K562 (cell line): ENCODE data around the gene IRX3. TPM values are rescaled to one million over a fixed set of nuclear protein-coding genes. Genes with fewer than 3 reads are reported as not detected.

Source experiments
- ATAC-seq: fragments of 200-7000 bp; cut with Tn5 transposase; 3 replicates; pipeline ENCODE4 v1.9.1; 2020; ENCODE audit warnings: moderate library complexity
- BruUV-seq: library from RNA; stranded (reverse); fragments of 400-500 nt; replicated peaks from 2 replicates; lab custom pipeline; 2021; lab: Mats Ljungman, UMichigan
- CTCF ChIA-PET: fragments of 300-600 bp; formaldehyde crosslinking; extraction: SDS; loops from one replicate; lab custom pipeline; 2021; ENCODE audit warnings: low intra/inter-chr PET ratio; lab: Yijun Ruan, JAX
- POLR2A ChIA-PET: fragments of 300-600, 350-650 bp; sonication (Branson Sonifier 250); formaldehyde crosslinking; extraction: SDS; loops from one replicate; lab custom pipeline; 2021; ENCODE audit warnings: antibody characterized with exemption, inconsistent platforms; lab: Yijun Ruan, JAX
- DNase-seq, 4 experiments: peaks; one replicate each; pipeline versions ENCODE4 v3.0.0 to v3.0.0-alpha.2; 2011 to 2018; ENCODE audit warnings: low spot score in 3 of 4, mixed read lengths in 3 of 4; ENCODE audit errors: extremely low read depth in 1 of 4
- FAIRE-seq: peaks from 2 replicates; lab custom pipeline; 2011; peaks lifted over from hg19 to GRCh38; lab: Jason Lieb, UNC
- H2AFZ ChIP-seq: 2 replicates; pipeline ENCODE4 v1.6.0; 2011; ENCODE audit warnings: low read depth, low read length, control low read depth, inconsistent platforms
- H3K27ac ChIP-seq: fragments of 200-600 bp; 3 replicates; pipeline ENCODE4 v1.8.0; 2011; ENCODE audit warnings: low read depth, mild to moderate bottlenecking, control low read depth, inconsistent platforms, low read length, moderate library complexity, mixed read lengths; ENCODE audit errors: extremely low read depth
- H3K27me3 ChIP-seq, 2 experiments: fragments of 300-600 bp in 1 of 2; 2 replicates in 1 of 2; 3 replicates in 1 of 2; pipeline versions ENCODE4 v1.6.0 to v1.8.0; 2011; ENCODE audit warnings: inconsistent platforms in 2 of 2, low read length in 2 of 2, mild to moderate bottlenecking in 1 of 2, mixed read lengths in 1 of 2, moderate library complexity in 1 of 2; ENCODE audit not compliant: control insufficient read depth in 2 of 2, insufficient read depth in 2 of 2
- H3K36me3 ChIP-seq: fragments of 300-600 bp; 3 replicates; pipeline ENCODE4 v1.8.0; 2011; ENCODE audit warnings: mild to moderate bottlenecking, low read length, inconsistent platforms; ENCODE audit not compliant: control insufficient read depth, insufficient read depth
- H3K4me1 ChIP-seq, 2 experiments: fragments of 200-600 bp in 1 of 2; replicated peaks in 1 of 2; 2 replicates in 1 of 2; 3 replicates in 1 of 2; pipeline versions ENCODE4 v1.5.1 to v1.8.0; 2011; ENCODE audit warnings: inconsistent platforms in 2 of 2, low read length in 2 of 2, mild to moderate bottlenecking in 1 of 2, mixed read lengths in 1 of 2, moderate library complexity in 1 of 2; ENCODE audit not compliant: control insufficient read depth in 2 of 2, insufficient read depth in 2 of 2
- H3K4me2 ChIP-seq: 2 replicates; pipeline ENCODE4 v1.6.1; 2011; ENCODE audit warnings: low read length, control low read depth, inconsistent platforms, mixed read lengths; ENCODE audit not compliant: insufficient read depth
- H3K4me3 ChIP-seq: fragments of 200-600 bp; sonication (generic), shearing (Covaris generic); 2 replicates; pipeline ENCODE4 v1.5.1; 2016; ENCODE audit warnings: control low read depth, inconsistent platforms
- H3K79me2 ChIP-seq: fragments of 200-600 bp; 3 replicates; pipeline ENCODE4 v1.8.0; 2011; ENCODE audit warnings: low read length, inconsistent platforms; ENCODE audit not compliant: control insufficient read depth, insufficient read depth
- H3K9ac ChIP-seq, 2 experiments: 2 replicates each; pipeline versions ENCODE4 v1.6.0 to v1.6.1; 2011; ENCODE audit warnings: low read depth in 2 of 2, low read length in 2 of 2, control low read depth in 1 of 2, inconsistent platforms in 1 of 2, mild to moderate bottlenecking in 1 of 2, mixed read lengths in 1 of 2; ENCODE audit not compliant: insufficient read depth in 1 of 2
- H3K9me1 ChIP-seq: one replicate; pipeline ENCODE4 v1.6.0; 2011; ENCODE audit warnings: inconsistent platforms, mild to moderate bottlenecking, low read length, moderate library complexity; ENCODE audit not compliant: control insufficient read depth, insufficient read depth
- H3K9me3 ChIP-seq: replicated peaks from 2 replicates; pipeline ENCODE4 v1.5.1; 2011; ENCODE audit warnings: low read depth, low read length, inconsistent platforms; ENCODE audit not compliant: control insufficient read depth, insufficient read depth
- H4K20me1 ChIP-seq: replicated peaks from 2 replicates; pipeline ENCODE4 v1.6.1; 2011; ENCODE audit warnings: low read length, inconsistent platforms, mixed read lengths; ENCODE audit not compliant: control insufficient read depth, insufficient read depth
- BCOR ChIP-seq: fragments of 450-650 bp; IDR thresholded peaks from 2 replicates; pipeline ENCODE4 v1.6.1; 2016
- BRCA1 ChIP-seq, 2 experiments: fragments of 450-650 bp in 1 of 2; sonication (generic) in 1 of 2; formaldehyde crosslinking in 1 of 2; IDR thresholded peaks; 2 replicates each; pipeline versions ENCODE4 v1.5.0 to v1.6.1; 2017 to 2020; ENCODE audit warnings: mild to moderate bottlenecking in 1 of 2, missing genetic modification reagents in 1 of 2
- CEBPG ChIP-seq, 3 experiments: fragments of 200-800 bp in 1 of 3; sonication (Bioruptor generic) in 1 of 3; sonication (generic) in 1 of 3; formaldehyde crosslinking in 1 of 3; IDR thresholded peaks in 2 of 3; conservative IDR thresholded peaks in 1 of 3; 2 replicates each; pipeline versions ENCODE4 v1.6.1 to v1.8.0; 2016 to 2022; ENCODE audit warnings: missing compliant biosample characterization in 2 of 3, missing genetic modification characterization in 2 of 3, mild to moderate bottlenecking in 1 of 3, missing genetic modification reagents in 1 of 3
- ELF1 ChIP-seq: fragments of 200-800 bp; sonication (Bioruptor generic); IDR thresholded peaks from 2 replicates; pipeline ENCODE4 v1.6.1; 2016; ENCODE audit warnings: missing genetic modification characterization, missing compliant biosample characterization
- MED1 ChIP-seq: sonication (generic); formaldehyde crosslinking; IDR thresholded peaks from 2 replicates; pipeline ENCODE4 v1.8.1; 2023; ENCODE audit warnings: missing genetic modification reagents, borderline replicate concordance
- PML ChIP-seq: IDR thresholded peaks from 2 replicates; pipeline ENCODE4 v1.6.1; 2012; ENCODE audit warnings: low read length, inconsistent platforms
- POLR2A ChIP-seq: fragments of 450-650 bp; conservative IDR thresholded peaks from 2 replicates; pipeline ENCODE4 v1.6.1; 2016
- POLR2AphosphoS5 ChIP-seq: IDR thresholded peaks from 2 replicates; pipeline ENCODE4 v1.6.1; 2011; ENCODE audit warnings: mild to moderate bottlenecking, low read depth, low read length, moderate library complexity; ENCODE audit not compliant: control insufficient read depth, insufficient read depth
- SNRNP70 ChIP-seq: fragments of 200-400 bp; formaldehyde crosslinking; optimal IDR thresholded peaks from 2 replicates; pipeline ENCODE3; 2017; ENCODE audit warnings: low read depth, low read length
- SRF ChIP-seq, 2 experiments: fragments of 250-450, 450-650 bp in 1 of 2; sonication (Bioruptor Pico) in 1 of 2; sonication (generic) in 1 of 2; formaldehyde crosslinking; IDR thresholded peaks; 2 replicates each; pipeline versions ENCODE4 v1.5.0 to v1.5.1; 2020 to 2022; ENCODE audit warnings: mild to moderate bottlenecking in 1 of 2, missing genetic modification reagents in 1 of 2
- TRIM28 ChIP-seq: fragments of 450-650 bp; IDR thresholded peaks from 2 replicates; pipeline ENCODE4 v1.6.1; 2017
- ZC3H11A ChIP-seq: IDR thresholded peaks from 2 replicates; pipeline ENCODE4 v1.6.1; 2012; ENCODE audit warnings: low read depth, low read length, improper control_type of control experiment
- ZNF197 ChIP-seq: fragments of 200-800 bp; sonication (Bioruptor generic); IDR thresholded peaks from 2 replicates; pipeline ENCODE4 v1.6.1; 2016; ENCODE audit warnings: low read depth, missing genetic modification characterization, missing compliant biosample characterization
- ZNF24 ChIP-seq: fragments of 450-650 bp; IDR thresholded peaks from 2 replicates; pipeline ENCODE4 v1.6.1; 2016
- ZNF3 ChIP-seq: fragments of 250-450 bp; sonication (Bioruptor Pico); IDR thresholded peaks from 2 replicates; pipeline ENCODE4 v1.5.0; 2021; ENCODE audit warnings: mild to moderate bottlenecking, moderate library complexity
- ZNF778 ChIP-seq: fragments of 450-650 bp; formaldehyde crosslinking; IDR thresholded peaks from 2 replicates; pipeline ENCODE4 v1.4.0; 2020; ENCODE audit warnings: mild to moderate bottlenecking, moderate library complexity
- WGBS: fragments of 100-300 bp; shearing (Covaris generic); methylation state at CpG from one replicate; pipeline ENCODE4 v1.1.6; 2016; ENCODE audit warnings: low coverage, mixed read lengths; ENCODE audit not compliant: insufficient coverage; ENCODE audit errors: missing lambda C conversion rate; 5-methylcytosine and 5-hydroxymethylcytosine counted together
- in situ Hi-C: fragments of 300-500 bp; cut with MboI; formaldehyde crosslinking; loops from 4 replicates; pipeline ENCODE4 v1.15.0; 2018; ENCODE audit warnings: inconsistent platforms, mixed read lengths
- intact Hi-C: fragments of 100-400 bp; cut with micrococcal nuclease; formaldehyde crosslinking; loops from 2 replicates; pipeline ENCODE4 v1.14.2; 2022
- polyA plus RNA-seq, 8 experiments: library from polyadenylated mRNA; depleted of rRNA in 4 of 8; stranded (reverse) in 5 of 8; unstranded in 3 of 8; fragments of >200 nt; fragmentation: Nextera tagmentation in 2 of 8; fragmentation: Illumina TruSeq in 1 of 8; extraction: Ambion mirVana in 2 of 8; extraction: Trizol in 1 of 8; gene quantifications; 2 replicates each; pipeline versions ENCODE4 v1.2.1 to v1.2.3, GENCODE V29; 2011 to 2014; ENCODE audit warnings: inconsistent platforms in 1 of 8, missing spikeins in 1 of 8
- total RNA-seq, 7 experiments: library from RNA; depleted of rRNA in 6 of 7; stranded (reverse); fragments of >200 nt in 6 of 7; fragmentation: Illumina TruSeq in 2 of 7; extraction: Trizol in 2 of 7; gene quantifications; 2 replicates each; pipeline versions ENCODE4 v1.2.1 to v1.2.3, GENCODE V29; 2011 to 2021; ENCODE audit warnings: low replicate concordance in 1 of 7
- TF ChIP-seq, protein P1 (sequence below): sonication (generic); IDR thresholded peaks from 2 replicates; pipeline ENCODE4 v1.6.1; 2016
- TF ChIP-seq, protein P2 (sequence below): sonication (generic); formaldehyde crosslinking; IDR thresholded peaks from 2 replicates; pipeline ENCODE4 v1.8.0; 2023; ENCODE audit warnings: mild to moderate bottlenecking, missing genetic modification reagents
- TF ChIP-seq, protein P3 (sequence below): fragments of 450-650 bp; IDR thresholded peaks from 2 replicates; pipeline ENCODE4 v1.6.1; 2016; ENCODE audit warnings: borderline replicate concordance

Gene IRX3
- total and polyA plus RNA-seq, 9 of the 15 experiments (the other 6 are each of a cell fraction or from before 2014, with no cell fraction given), result not detected

DNA sequence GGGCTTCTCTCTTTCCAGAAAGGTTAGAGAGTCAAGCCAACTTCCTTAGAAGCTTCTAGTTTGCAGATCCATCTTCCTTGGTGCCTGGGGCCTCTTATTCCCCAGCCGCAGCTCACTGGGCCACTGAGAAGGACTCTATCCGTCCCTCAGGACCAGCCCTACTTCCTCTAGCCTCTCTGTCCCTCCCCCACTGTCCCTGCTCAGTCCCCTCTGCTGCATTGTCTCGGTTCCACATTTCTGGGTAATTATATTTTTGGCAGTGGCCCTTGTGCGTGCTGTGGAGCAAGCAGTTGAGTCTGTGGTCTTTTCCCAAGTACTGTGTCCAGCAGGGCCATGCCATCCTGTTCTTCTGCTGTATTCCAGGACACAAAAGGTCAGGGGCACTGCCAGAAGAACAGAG lies 17.8 kb downstream of the IRX3 start:
- H3K4me3 ChIP-seq, result no peak overlapping the region
- H3K9ac ChIP-seq, result no peak overlapping the region
- no peak for ATAC-seq
- no peak overlapping the region for H3K4me2 ChIP-seq
- no peaks in the 10 kb centered on the region for H3K79me2 ChIP-seq
- no peaks in the 10 kb centered on the region for H3K36me3 ChIP-seq
- no peaks in the 10 kb centered on the region for H4K20me1 ChIP-seq
- H2AFZ ChIP-seq, result no peak overlapping the region
- H3K4me1 ChIP-seq, result no peaks in the 10 kb centered on the region
- POLR2A ChIA-PET, result interaction anchor here (0.7 kb wide), 1 partner anchor 61 kb away, joined by 3 read pairs; no protein-coding TSS in a partner anchor
- no peak for TF ChIP-seq SNRNP70
- TF ChIP-seq PML, result no peak
- TF ChIP-seq ZNF24, result no peak
- TF ChIP-seq TRIM28, result no peak
- TF ChIP-seq SRF (CRISPR knock-in tag; IDR thresholded peaks at IDR 0.05), result no peak
- TF ChIP-seq ZNF197 (CRISPR knock-in tag), result no peak
- TF ChIP-seq BRCA1 (IDR thresholded peaks at IDR 0.05), result no peak
- no peak for TF ChIP-seq BRCA1 (CRISPR knock-in tag; IDR thresholded peaks at IDR 0.05)
- no peak for TF ChIP-seq POLR2A
- no peak for TF ChIP-seq BCOR
- TF ChIP-seq ZNF778 (CRISPR knock-in tag), result no peak
- TF ChIP-seq, protein P1, sequence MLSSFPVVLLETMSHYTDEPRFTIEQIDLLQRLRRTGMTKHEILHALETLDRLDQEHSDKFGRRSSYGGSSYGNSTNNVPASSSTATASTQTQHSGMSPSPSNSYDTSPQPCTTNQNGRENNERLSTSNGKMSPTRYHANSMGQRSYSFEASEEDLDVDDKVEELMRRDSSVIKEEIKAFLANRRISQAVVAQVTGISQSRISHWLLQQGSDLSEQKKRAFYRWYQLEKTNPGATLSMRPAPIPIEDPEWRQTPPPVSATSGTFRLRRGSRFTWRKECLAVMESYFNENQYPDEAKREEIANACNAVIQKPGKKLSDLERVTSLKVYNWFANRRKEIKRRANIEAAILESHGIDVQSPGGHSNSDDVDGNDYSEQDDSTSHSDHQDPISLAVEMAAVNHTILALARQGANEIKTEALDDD, result no peak
- TF ChIP-seq, protein P2, sequence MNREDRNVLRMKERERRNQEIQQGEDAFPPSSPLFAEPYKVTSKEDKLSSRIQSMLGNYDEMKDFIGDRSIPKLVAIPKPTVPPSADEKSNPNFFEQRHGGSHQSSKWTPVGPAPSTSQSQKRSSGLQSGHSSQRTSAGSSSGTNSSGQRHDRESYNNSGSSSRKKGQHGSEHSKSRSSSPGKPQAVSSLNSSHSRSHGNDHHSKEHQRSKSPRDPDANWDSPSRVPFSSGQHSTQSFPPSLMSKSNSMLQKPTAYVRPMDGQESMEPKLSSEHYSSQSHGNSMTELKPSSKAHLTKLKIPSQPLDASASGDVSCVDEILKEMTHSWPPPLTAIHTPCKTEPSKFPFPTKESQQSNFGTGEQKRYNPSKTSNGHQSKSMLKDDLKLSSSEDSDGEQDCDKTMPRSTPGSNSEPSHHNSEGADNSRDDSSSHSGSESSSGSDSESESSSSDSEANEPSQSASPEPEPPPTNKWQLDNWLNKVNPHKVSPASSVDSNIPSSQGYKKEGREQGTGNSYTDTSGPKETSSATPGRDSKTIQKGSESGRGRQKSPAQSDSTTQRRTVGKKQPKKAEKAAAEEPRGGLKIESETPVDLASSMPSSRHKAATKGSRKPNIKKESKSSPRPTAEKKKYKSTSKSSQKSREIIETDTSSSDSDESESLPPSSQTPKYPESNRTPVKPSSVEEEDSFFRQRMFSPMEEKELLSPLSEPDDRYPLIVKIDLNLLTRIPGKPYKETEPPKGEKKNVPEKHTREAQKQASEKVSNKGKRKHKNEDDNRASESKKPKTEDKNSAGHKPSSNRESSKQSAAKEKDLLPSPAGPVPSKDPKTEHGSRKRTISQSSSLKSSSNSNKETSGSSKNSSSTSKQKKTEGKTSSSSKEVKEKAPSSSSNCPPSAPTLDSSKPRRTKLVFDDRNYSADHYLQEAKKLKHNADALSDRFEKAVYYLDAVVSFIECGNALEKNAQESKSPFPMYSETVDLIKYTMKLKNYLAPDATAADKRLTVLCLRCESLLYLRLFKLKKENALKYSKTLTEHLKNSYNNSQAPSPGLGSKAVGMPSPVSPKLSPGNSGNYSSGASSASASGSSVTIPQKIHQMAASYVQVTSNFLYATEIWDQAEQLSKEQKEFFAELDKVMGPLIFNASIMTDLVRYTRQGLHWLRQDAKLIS (CRISPR knock-in tag), result no peak
- no peak for TF ChIP-seq MED1 (CRISPR knock-in tag)
- no peak for TF ChIP-seq ZC3H11A
- TF ChIP-seq CEBPG (CRISPR knock-in tag; IDR thresholded peaks at IDR 0.05), result no peak
- no peak for TF ChIP-seq CEBPG (tag; conservative IDR thresholded peaks at IDR 0.05 in 1 of 2, IDR thresholded peaks at IDR 0.05 in 1 of 2)
- TF ChIP-seq POLR2AphosphoS5, result no peak
- TF ChIP-seq, protein P3, sequence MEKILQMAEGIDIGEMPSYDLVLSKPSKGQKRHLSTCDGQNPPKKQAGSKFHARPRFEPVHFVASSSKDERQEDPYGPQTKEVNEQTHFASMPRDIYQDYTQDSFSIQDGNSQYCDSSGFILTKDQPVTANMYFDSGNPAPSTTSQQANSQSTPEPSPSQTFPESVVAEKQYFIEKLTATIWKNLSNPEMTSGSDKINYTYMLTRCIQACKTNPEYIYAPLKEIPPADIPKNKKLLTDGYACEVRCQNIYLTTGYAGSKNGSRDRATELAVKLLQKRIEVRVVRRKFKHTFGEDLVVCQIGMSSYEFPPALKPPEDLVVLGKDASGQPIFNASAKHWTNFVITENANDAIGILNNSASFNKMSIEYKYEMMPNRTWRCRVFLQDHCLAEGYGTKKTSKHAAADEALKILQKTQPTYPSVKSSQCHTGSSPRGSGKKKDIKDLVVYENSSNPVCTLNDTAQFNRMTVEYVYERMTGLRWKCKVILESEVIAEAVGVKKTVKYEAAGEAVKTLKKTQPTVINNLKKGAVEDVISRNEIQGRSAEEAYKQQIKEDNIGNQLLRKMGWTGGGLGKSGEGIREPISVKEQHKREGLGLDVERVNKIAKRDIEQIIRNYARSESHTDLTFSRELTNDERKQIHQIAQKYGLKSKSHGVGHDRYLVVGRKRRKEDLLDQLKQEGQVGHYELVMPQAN, result no peak
- no peak for TF ChIP-seq ELF1 (tag)
- no peak for TF ChIP-seq ZNF3 (CRISPR knock-in tag)
- H3K27me3 ChIP-seq, result no peaks in the 10 kb centered on the region
- no peak for DNase-seq
- in situ Hi-C loops, result no loop called here
- 0% methylated on average over 4 of the region's 4 CpGs for WGBS
- no peaks in the 10 kb centered on the region for H3K9me3 ChIP-seq
- no peak for FAIRE-seq
- CTCF ChIA-PET, result no interaction called here
- H3K27ac ChIP-seq, result no peak overlapping the region
- no TSS peak for BruUV-seq
- intact Hi-C loops, result no loop called here
- no peaks in the 10 kb centered on the region for H3K9me1 ChIP-seq
